Endothelial cell of umbilical vein (primary cell): ENCODE data around the gene PATE4. TPM values are rescaled to one million over a fixed set of nuclear protein-coding genes. Genes with fewer than 3 reads are reported as not detected.
A peak's percentile ranks its signal among the peaks of the same experiment; 100 is the strongest.

Experiments
- BruUV-seq: library from RNA; stranded (reverse); fragments of 400-500 nt; replicated peaks from 2 replicates; lab custom pipeline; 2021; lab: Mats Ljungman, UMichigan
- CTCF ChIA-PET: fragments of 300-600, 350-600 bp; sonication (Branson Sonifier 250); formaldehyde crosslinking; loops from one replicate; lab custom pipeline; 2021; ENCODE audit warnings: antibody characterized with exemption, inconsistent platforms; lab: Charles Lee
- POLR2A ChIA-PET: fragments of 300-600, 350-600 bp; sonication (Branson Sonifier 250); formaldehyde crosslinking; loops from one replicate; lab custom pipeline; 2021; ENCODE audit warnings: antibody characterized with exemption, inconsistent platforms; lab: Charles Lee
- DNase-seq: peaks from one replicate; pipeline ENCODE4 v3.0.0-alpha.2; 2011; ENCODE audit warnings: low read depth, low spot score
- FAIRE-seq: peaks from 2 replicates; lab custom pipeline; 2011; peaks lifted over from hg19 to GRCh38; lab: Jason Lieb, UNC
- H2AFZ ChIP-seq: 2 replicates; pipeline ENCODE4 v1.6.0; 2012; ENCODE audit warnings: low read depth, low read length, control low read depth, inconsistent platforms
- H3K27ac ChIP-seq: 2 replicates; pipeline ENCODE4 v1.5.1; 2011; ENCODE audit warnings: low read depth, mild to moderate bottlenecking, control low read depth, low read length, moderate library complexity; ENCODE audit not compliant: insufficient read depth
- H3K27me3 ChIP-seq, 2 experiments: 2 replicates each; pipeline versions ENCODE4 v1.6.0 to v1.6.1; 2011; ENCODE audit warnings: low read length in 2 of 2, mixed read lengths in 1 of 2; ENCODE audit not compliant: control insufficient read depth in 2 of 2, insufficient read depth in 2 of 2
- H3K36me3 ChIP-seq, 2 experiments: 2 replicates in 1 of 2; 3 replicates in 1 of 2; pipeline ENCODE4 v1.5.1; 2011; ENCODE audit warnings: low read length in 2 of 2, mild to moderate bottlenecking in 1 of 2, moderate library complexity in 1 of 2; ENCODE audit not compliant: control insufficient read depth in 2 of 2, insufficient read depth in 2 of 2; ENCODE audit errors: extremely low read depth in 1 of 2
- H3K4me1 ChIP-seq: 3 replicates; pipeline ENCODE4 v1.5.1; 2011; ENCODE audit warnings: mild to moderate bottlenecking, low read length; ENCODE audit not compliant: control insufficient read depth, insufficient read depth; ENCODE audit errors: extremely low read depth
- H3K4me2 ChIP-seq: 2 replicates; pipeline ENCODE4 v1.6.1; 2011; ENCODE audit warnings: low read length, control low read depth, mixed read lengths; ENCODE audit not compliant: insufficient read depth
- H3K4me3 ChIP-seq, 3 experiments: fragments of 200-600 bp in 1 of 3; sonication (generic), shearing (Covaris generic) in 1 of 3; replicated peaks in 1 of 3; 2 replicates each; pipeline ENCODE4 v1.5.1; 2011 to 2016; ENCODE audit warnings: control low read depth in 3 of 3, low read length in 3 of 3, mild to moderate bottlenecking in 2 of 3, inconsistent platforms in 1 of 3, low read depth in 1 of 3, moderate library complexity in 1 of 3; ENCODE audit not compliant: insufficient read depth in 1 of 3
- H3K79me2 ChIP-seq: 2 replicates; pipeline ENCODE4 v1.6.0; 2012; ENCODE audit warnings: low read length, inconsistent platforms; ENCODE audit not compliant: control insufficient read depth, insufficient read depth
- H3K9ac ChIP-seq: replicated peaks from 2 replicates; pipeline ENCODE3; 2011; ENCODE audit warnings: low read length, control low read depth; ENCODE audit not compliant: insufficient read depth; ENCODE audit errors: extremely low read depth
- H3K9me1 ChIP-seq: replicated peaks from 3 replicates; pipeline ENCODE4 v1.6.0; 2011; ENCODE audit warnings: mild to moderate bottlenecking, low read length; ENCODE audit not compliant: control insufficient read depth, insufficient read depth; ENCODE audit errors: extremely low read depth
- H3K9me3 ChIP-seq: replicated peaks from 2 replicates; pipeline ENCODE4 v1.5.1; 2012; ENCODE audit warnings: low read length, inconsistent platforms; ENCODE audit not compliant: control insufficient read depth, insufficient read depth
- H4K20me1 ChIP-seq: replicated peaks from 2 replicates; pipeline ENCODE3; 2011; ENCODE audit warnings: mild to moderate bottlenecking, low read length; ENCODE audit not compliant: control insufficient read depth, insufficient read depth; ENCODE audit errors: extremely low read depth
- CTCF ChIP-seq, 2 donors: IDR thresholded peaks; 1 replicate in 1 of 2; 2 replicates in 1 of 2; pipeline ENCODE4 v1.5.1; 2011; ENCODE audit warnings: low read length in 2 of 2, mild to moderate bottlenecking in 2 of 2, moderate library complexity in 2 of 2, control low read depth in 1 of 2, inconsistent platforms in 1 of 2, low read depth in 1 of 2; ENCODE audit not compliant: insufficient read depth in 1 of 2; ENCODE audit errors: extremely low read depth in 1 of 2
- EZH2 ChIP-seq: IDR thresholded peaks from 2 replicates; pipeline ENCODE4 v1.6.1; 2012; ENCODE audit warnings: borderline replicate concordance, low read depth, mild to moderate bottlenecking, moderate library complexity, low read length, inconsistent platforms; ENCODE audit not compliant: severe bottlenecking
- FOS ChIP-seq: IDR thresholded peaks from 2 replicates; pipeline ENCODE4 v1.6.1; 2011; ENCODE audit warnings: mild to moderate bottlenecking, low read length, moderate library complexity, borderline replicate concordance; ENCODE audit not compliant: insufficient read depth
- GATA2 ChIP-seq: IDR thresholded peaks from 2 replicates; pipeline ENCODE4 v1.7.0; 2011; ENCODE audit warnings: low read depth, mild to moderate bottlenecking, moderate library complexity, mixed read lengths, low read length; ENCODE audit not compliant: insufficient read length, insufficient read depth
- JUN ChIP-seq: IDR thresholded peaks from 2 replicates; pipeline ENCODE4 v1.6.1; 2011; ENCODE audit warnings: borderline replicate concordance, low read depth; ENCODE audit not compliant: insufficient read length, insufficient read depth
- MAX ChIP-seq: IDR thresholded peaks from 2 replicates; pipeline ENCODE4 v1.6.1; 2011; ENCODE audit not compliant: insufficient read depth, insufficient read length
- MYC ChIP-seq: IDR thresholded peaks from one replicate; pipeline ENCODE4 v1.6.1; 2011; ENCODE audit warnings: mild to moderate bottlenecking, low read depth, low read length
- POLR2A ChIP-seq: IDR thresholded peaks from 2 replicates; pipeline ENCODE4 v1.6.1; 2012; ENCODE audit warnings: low read depth, mild to moderate bottlenecking, control low read depth, low read length
- POLR2AphosphoS5 ChIP-seq: IDR thresholded peaks from 2 replicates; pipeline ENCODE4 v1.6.1; 2012; ENCODE audit warnings: low read depth, mild to moderate bottlenecking, control low read depth, low read length, moderate library complexity; ENCODE audit not compliant: insufficient read depth
- dilution Hi-C: fragments of 300-500 bp; cut with MboI; formaldehyde crosslinking; loops from one replicate; pipeline ENCODE4 v1.15.0; 2019; ENCODE audit warnings: low sequenced_read_pairs; ENCODE audit not compliant: extremely low pct_ligation_motif_present
- intact Hi-C: fragments of 100-400 bp; cut with micrococcal nuclease; formaldehyde crosslinking; loops from one replicate; pipeline ENCODE4 v1.10.0; 2022
- polyA plus RNA-seq, 4 experiments: library from polyadenylated mRNA; depleted of rRNA in 3 of 4; stranded (reverse) in 3 of 4; unstranded in 1 of 4; fragments of >200 nt; gene quantifications; 2 replicates each; pipeline versions ENCODE4 v1.2.1 to v1.2.3, GENCODE V29; 2011 to 2012; ENCODE audit warnings: missing spikeins in 1 of 4
- total RNA-seq: library from RNA; stranded (reverse); gene quantifications from 2 replicates; pipeline ENCODE4 v1.2.3, GENCODE V29; 2021

PATE4 gene
- total and polyA plus RNA-seq, 2 donors (not counting 3 experiments of a cell fraction or from before 2014, with no cell fraction given) = not detected

GRCh38 chr11:125886997-125887372, 53.9 kb downstream of the PATE4 start:
- Histone ChIP-seq H4K20me1 (no peaks in the 10 kb centered on the region), H3K9me3 (no peaks in the 10 kb centered on the region), H3K27ac (peak overlapping the region; percentile 39), H3K36me3 (no peaks in the 10 kb centered on the region), H2AFZ (peak overlapping the region; percentile 38), H3K79me2 (peaks cover 33% of the 10 kb centered on the region), H3K4me3 (peak overlapping the region in 2 of 3 experiments; percentile 33 to 84), H3K27me3 (no peaks in the 10 kb centered on the region), H3K4me2 (peak overlapping the region; percentile 25), H3K4me1 (peaks cover 26% of the 10 kb centered on the region), H3K9ac (no peak overlapping the region), H3K9me1 (no peaks in the 10 kb centered on the region)
- dilution Hi-C loops (no loop called here), intact Hi-C loops (loop anchor here (1.0 kb wide), 1 partner anchor 262 kb away; the partner anchor contains the start of gene CHEK1)
- TF ChIP-seq JUN (no peak), CTCF (IDR thresholded peaks at IDR 0.05; ENCODE audit: extremely low read depth in 1 of 2, insufficient read depth in 1 of 2, low read depth in 1 of 2, low read length in 2 of 2) (no peak), POLR2A (no peak), GATA2 (no peak), MYC (no peak), POLR2AphosphoS5 (no peak), FOS (no peak), MAX (no peak), EZH2 (no peak)
- ChIA-PET POLR2A (interaction anchor here (1.2 to 1.5 kb wide), 3 partner anchors 16 to 586 kb away, joined by 3 to 5 read pairs (median 3); partner anchors contain the start of gene PUS3), CTCF (interaction anchor here (0.6 to 2.1 kb wide), 7 partner anchors 8 to 262 kb away, joined by 3 to 18 read pairs (median 4); partner anchors contain the start of genes CHEK1 and PUS3)
- FAIRE-seq (no peak), DNase-seq (no peak)
- BruUV-seq = TSS peak; percentile 47
